GM23338 (cell line): ENCODE data around the gene TSC2. TPM values are rescaled to one million over a fixed set of nuclear protein-coding genes. Genes with fewer than 3 reads are reported as not detected.

ENCODE experiments used
- ATAC-seq: fragments of 200-7000 bp; cut with Tn5 transposase; 3 replicates; pipeline ENCODE4 v1.9.1; 2020
- DNase-seq: peaks from one replicate; pipeline ENCODE4 v3.0.0-alpha.2; 2015; ENCODE audit warnings: low spot score
- H2AFZ ChIP-seq: fragments of 200-600 bp; sonication (generic); 2 replicates; pipeline ENCODE4 v1.8.0; 2016; ENCODE audit warnings: antibody characterized with exemption, mild to moderate bottlenecking, moderate library complexity
- H3F3A ChIP-seq: fragments of 200-600 bp; sonication (generic); replicated peaks from 2 replicates; pipeline ENCODE4 v1.8.0; 2017; ENCODE audit warnings: antibody characterized with exemption, mixed run types, low read depth
- H3K27ac ChIP-seq: fragments of 200-600 bp; sonication (generic); 2 replicates; pipeline ENCODE4 v1.6.1; 2016; ENCODE audit warnings: low read depth
- H3K27me3 ChIP-seq: fragments of 200-600 bp; sonication (generic); 2 replicates; pipeline ENCODE4 v1.8.0; 2016; ENCODE audit warnings: mild to moderate bottlenecking, mixed run types, moderate library complexity; ENCODE audit not compliant: insufficient read depth
- H3K36me3 ChIP-seq: fragments of 200-600 bp; sonication (generic); 2 replicates; pipeline ENCODE4 v1.8.0; 2016; ENCODE audit warnings: mild to moderate bottlenecking; ENCODE audit not compliant: insufficient read depth
- H3K4me1 ChIP-seq: fragments of 200-600 bp; sonication (generic); 2 replicates; pipeline ENCODE4 v1.8.0; 2016; ENCODE audit warnings: mild to moderate bottlenecking, moderate library complexity; ENCODE audit not compliant: insufficient read depth
- H3K4me2 ChIP-seq: fragments of 200-600 bp; sonication (generic); 2 replicates; pipeline ENCODE4 v1.7.1; 2017; ENCODE audit warnings: mixed run types
- H3K4me3 ChIP-seq: fragments of 200-600 bp; sonication (generic); 2 replicates; pipeline ENCODE4 v1.6.1; 2016; ENCODE audit warnings: mixed run types
- H3K79me2 ChIP-seq: fragments of 200-600 bp; sonication (generic); replicated peaks from 2 replicates; pipeline ENCODE4 v1.8.0; 2017; ENCODE audit warnings: mild to moderate bottlenecking; ENCODE audit not compliant: insufficient read depth
- H3K9me2 ChIP-seq: fragments of 200-600 bp; sonication (generic); 2 replicates; pipeline ENCODE4 v1.8.0; 2017; ENCODE audit not compliant: insufficient read depth
- H4K20me1 ChIP-seq: fragments of 200-600 bp; sonication (generic); replicated peaks from 2 replicates; pipeline ENCODE4 v1.8.0; 2017; ENCODE audit warnings: mild to moderate bottlenecking; ENCODE audit not compliant: insufficient read depth
- H3K27ac Mint-ChIP-seq: 2 replicates; pipeline ENCODE4 v1.8.0; 2020; ENCODE audit warnings: inconsistent platforms, mild to moderate bottlenecking, moderate library complexity, mixed read lengths
- H3K27me3 Mint-ChIP-seq: 3 replicates; pipeline ENCODE4 v1.8.0; 2022; ENCODE audit warnings: low read depth, mild to moderate bottlenecking, moderate library complexity, mixed read lengths, inconsistent platforms; ENCODE audit not compliant: insufficient read depth, poor library complexity
- H3K36me3 Mint-ChIP-seq: 3 replicates; pipeline ENCODE4 v1.8.0; 2021; ENCODE audit warnings: low read depth, mild to moderate bottlenecking, inconsistent platforms, moderate library complexity, mixed read lengths
- H3K4me1 Mint-ChIP-seq: 3 replicates; pipeline ENCODE4 v1.8.0; 2020; ENCODE audit warnings: mild to moderate bottlenecking, inconsistent platforms, mixed read lengths
- H3K4me3 Mint-ChIP-seq: 3 replicates; pipeline ENCODE4 v1.8.0; 2021; ENCODE audit warnings: moderate library complexity, mild to moderate bottlenecking, inconsistent platforms, mixed read lengths
- H3K9me3 Mint-ChIP-seq: 3 replicates; pipeline ENCODE4 v1.8.0; 2020; ENCODE audit warnings: moderate library complexity, mild to moderate bottlenecking, inconsistent platforms, mixed read lengths
- CREB1 ChIP-seq: fragments of 250-450 bp; sonication (Bioruptor Pico); IDR thresholded peaks from 2 replicates; pipeline ENCODE4 v1.5.0; 2020; ENCODE audit warnings: low read depth, mild to moderate bottlenecking, moderate library complexity
- CTCF ChIP-seq, 2 experiments: fragments of 200-600 bp in 1 of 2; sonication (generic) in 1 of 2; conservative IDR thresholded peaks; 2 replicates each; pipeline versions ENCODE4 v1.5.1 to v1.6.1; 2016 to 2017; ENCODE audit warnings: antibody characterized with exemption in 2 of 2, low read depth in 2 of 2, mild to moderate bottlenecking in 2 of 2, moderate library complexity in 1 of 2
- ETS1 ChIP-seq: IDR thresholded peaks from 2 replicates; pipeline ENCODE4 v1.6.1; 2016; ENCODE audit warnings: antibody characterized with exemption
- EZH2 ChIP-seq: fragments of 200-600 bp; sonication (generic); IDR thresholded peaks from one replicate; pipeline ENCODE4 v1.8.0; 2017; ENCODE audit warnings: antibody characterized with exemption, mild to moderate bottlenecking, low read depth; ENCODE audit not compliant: unreplicated experiment
- EZH2phosphoT487 ChIP-seq: fragments of 200-600 bp; sonication (generic); IDR thresholded peaks from one replicate; pipeline ENCODE4 v1.8.1; 2018; ENCODE audit warnings: antibody characterized with exemption; ENCODE audit not compliant: unreplicated experiment
- JUNB ChIP-seq: IDR thresholded peaks from one replicate; pipeline ENCODE4 v1.6.1; 2016; ENCODE audit warnings: antibody characterized with exemption; ENCODE audit not compliant: unreplicated experiment
- NANOG ChIP-seq: IDR thresholded peaks from 2 replicates; pipeline ENCODE4 v1.6.1; 2016; ENCODE audit warnings: antibody characterized with exemption, borderline replicate concordance
- POLR2AphosphoS5 ChIP-seq: IDR thresholded peaks from 2 replicates; pipeline ENCODE4 v1.6.1; 2016; ENCODE audit warnings: antibody characterized with exemption, low read depth
- REST ChIP-seq: IDR thresholded peaks from one replicate; pipeline ENCODE4 v1.6.1; 2018; ENCODE audit warnings: antibody characterized with exemption; ENCODE audit not compliant: unreplicated experiment
- STAT1 ChIP-seq: IDR thresholded peaks from one replicate; pipeline ENCODE4 v1.6.1; 2016; ENCODE audit warnings: antibody characterized with exemption; ENCODE audit not compliant: unreplicated experiment
- ZNF114 ChIP-seq: fragments of 250-450 bp; sonication (Bioruptor Pico); IDR thresholded peaks from 2 replicates; pipeline ENCODE4 v1.5.0; 2020; ENCODE audit warnings: mild to moderate bottlenecking, moderate library complexity
- ZNF331 ChIP-seq: fragments of 250-450 bp; sonication (Bioruptor Pico); IDR thresholded peaks from 2 replicates; pipeline ENCODE4 v1.5.0; 2020; ENCODE audit warnings: low read depth, mild to moderate bottlenecking, moderate library complexity
- ZNF462 ChIP-seq: fragments of 250-450 bp; sonication (Bioruptor Pico); IDR thresholded peaks from 2 replicates; pipeline ENCODE4 v1.5.0; 2020; ENCODE audit warnings: mild to moderate bottlenecking, moderate library complexity
- polyA plus RNA-seq: library from polyadenylated mRNA; unstranded; fragments of >200 nt; fragmentation: Nextera tagmentation; extraction: Ambion mirVana; gene quantifications from 2 replicates; pipeline ENCODE4 v1.2.1, GENCODE V29; 2016
- total RNA-seq: library from RNA; depleted of rRNA; stranded (reverse); fragments of >200 nt; shearing (Covaris generic); gene quantifications from 2 replicates; pipeline ENCODE4 v1.2.3, GENCODE V29; 2014

The TSC2 gene
- total and polyA plus RNA-seq, 2 experiments from 2014 or later: 40.5 to 93.0 TPM

GRCh38 chr16:2019518-2019920 lies 28.3 kb upstream of the TSC2 start, which contains the start of gene NPW:
NPW (plus strand) TSS chr16:2019785.
- TF ChIP-seq POLR2AphosphoS5 (no peak), ZNF114 (CRISPR knock-in tag) (no peak), STAT1 (no peak), ZNF331 (CRISPR knock-in tag) (no peak), REST (no peak), ETS1 (no peak), NANOG (no peak), ZNF462 (no peak), CTCF (conservative IDR thresholded peaks at IDR 0.05; ENCODE audit: low read depth in 2 of 2) (no peak), JUNB (no peak), EZH2 (no peak), CREB1 (CRISPR knock-in tag) (no peak), EZH2phosphoT487 (no peak)
- Mint-ChIP-seq H3K4me3 (peak within 1 kb of the TSS; percentile 72), H3K4me1 (peaks cover 11% of the 10 kb centered on the region), H3K27me3 (peaks cover 49% of the 10 kb centered on the region), H3K9me3 (no peaks in the 10 kb centered on the region), H3K27ac (no peak within 1 kb of the TSS), H3K36me3 (peaks cover 3% of the 10 kb centered on the region; the same call in 1 of the 3 replicates)
- Histone ChIP-seq H3K27ac (no peak within 1 kb of the TSS), H3K4me2 (peak within 1 kb of the TSS; percentile 85), H4K20me1 (no peaks in the 10 kb centered on the region; the same call in 1 of the 2 replicates), H2AFZ (peak within 1 kb of the TSS; percentile 74; the same call in 1 of the 2 replicates), H3K79me2 (no peaks in the 10 kb centered on the region), H3K4me3 (peak within 1 kb of the TSS; percentile 62), H3K4me1 (no peaks in the 10 kb centered on the region; the same call in 1 of the 2 replicates), H3F3A (peaks cover 8% of the 10 kb centered on the region), H3K36me3 (no peaks in the 10 kb centered on the region), H3K27me3 (peaks cover 49% of the 10 kb centered on the region), H3K9me2 (no peaks in the 10 kb centered on the region)
- ATAC-seq (peak; percentile 31), DNase-seq (peak; percentile 68)
